Stomach (tissue), 4 donors: Measurements from ENCODE around the gene MTMR12.
"Not testable (repeated sequence)": the region's sequence is repeated elsewhere in the genome, so short reads cannot be mapped to it uniquely, and the experiment has no call there.

Source experiments
- CTCF ChIP-seq, 7 experiments: fragments of 450-650 bp in 4 of 7; fragments of 200-600 bp in 3 of 7; sonication (generic) in 3 of 7; IDR thresholded peaks; one replicate each; pipeline ENCODE4 v1.5.1; 2016 to 2019; ENCODE audit warnings: antibody characterized with exemption in 7 of 7, control low read depth in 2 of 7, mild to moderate bottlenecking in 1 of 7
- EP300 ChIP-seq: sonication (generic); formaldehyde crosslinking; IDR thresholded peaks from one replicate; pipeline ENCODE4 v1.6.1; 2017; ENCODE audit warnings: antibody characterized with exemption
- POLR2A ChIP-seq, 4 donors: fragments of 450-650 bp; IDR thresholded peaks; one replicate each; pipeline ENCODE4 v1.6.1; 2016; ENCODE audit warnings: antibody characterized with exemption in 4 of 4, control low read depth in 2 of 4, mild to moderate bottlenecking in 1 of 4, moderate library complexity in 1 of 4
- POLR2AphosphoS5 ChIP-seq, 3 donors: sonication (generic); formaldehyde crosslinking; IDR thresholded peaks; one replicate each; pipeline ENCODE4 v1.6.1; 2016; ENCODE audit warnings: antibody characterized with exemption in 3 of 3

GRCh38 chr5:32290501-32290900 lies 22.2 kb downstream of the MTMR12 start:
- TF ChIP-seq CTCF (IDR thresholded peaks at IDR 0.05); POLR2A (IDR thresholded peaks at IDR 0.05); POLR2AphosphoS5 (IDR thresholded peaks at IDR 0.05); EP300: not testable (repeated sequence)
